Measurements from ENCODE around the gene PKHD1.
"Not testable (repeated sequence)": the region's sequence is repeated elsewhere in the genome, so short reads cannot be mapped to it uniquely, and the experiment has no call there.

PKHD1 gene

DNA sequence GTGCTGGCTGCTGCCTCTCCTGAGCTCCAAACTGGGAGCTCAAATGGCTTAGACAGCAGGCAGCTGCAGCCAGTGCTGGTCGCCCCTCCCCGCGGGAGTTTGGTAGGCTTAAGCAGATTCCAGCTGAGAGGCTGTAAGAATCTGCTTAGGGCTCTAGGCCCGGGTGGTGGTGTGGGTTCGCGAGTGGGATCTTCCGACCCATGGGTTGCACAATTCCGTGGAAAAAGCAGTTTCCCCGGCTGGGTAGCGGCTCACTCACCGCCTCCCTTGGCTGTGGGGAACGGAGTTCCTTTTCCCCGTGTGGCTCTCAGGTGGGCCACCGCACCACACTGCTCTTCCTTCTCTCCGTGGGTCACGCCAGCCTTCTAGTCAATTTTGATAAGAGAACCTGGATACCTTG, 232.5 kb downstream of the PKHD1 start:
- DNase-seq (ENCODE audit: low read depth, low spot score), result no peak

GRCh38 chr6:51854347-51854746, 233.1 kb downstream of the PKHD1 start:
- DNase-seq (ENCODE audit: low read depth, low spot score), result no peak

- DNase-seq (ENCODE audit: low read depth, low spot score), result not testable (repeated sequence)
Observed at GRCh38 chr6:51853109-51853508, 234.3 kb downstream of the PKHD1 start.

DNA sequence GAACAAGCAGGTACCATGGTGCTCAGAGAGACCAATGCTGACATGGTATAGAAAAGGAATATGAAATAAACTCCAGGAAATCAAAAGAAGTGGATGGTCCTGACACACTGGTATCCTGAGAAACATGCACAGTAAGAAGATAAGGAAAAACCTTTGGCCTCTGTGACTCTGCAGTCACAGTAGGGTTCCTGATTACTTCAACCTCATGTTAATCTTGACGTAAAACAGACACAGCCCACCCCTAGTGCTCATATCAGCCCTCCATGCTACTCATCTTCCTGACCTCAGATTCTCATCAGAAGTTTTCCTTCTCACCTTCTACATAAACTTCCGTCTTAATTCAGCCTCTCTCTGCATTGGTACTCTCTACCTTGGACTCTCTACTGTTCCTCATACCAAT, 240.9 kb downstream of the PKHD1 start:
- DNase-seq (ENCODE audit: low read depth, low spot score), result no peak

DNA sequence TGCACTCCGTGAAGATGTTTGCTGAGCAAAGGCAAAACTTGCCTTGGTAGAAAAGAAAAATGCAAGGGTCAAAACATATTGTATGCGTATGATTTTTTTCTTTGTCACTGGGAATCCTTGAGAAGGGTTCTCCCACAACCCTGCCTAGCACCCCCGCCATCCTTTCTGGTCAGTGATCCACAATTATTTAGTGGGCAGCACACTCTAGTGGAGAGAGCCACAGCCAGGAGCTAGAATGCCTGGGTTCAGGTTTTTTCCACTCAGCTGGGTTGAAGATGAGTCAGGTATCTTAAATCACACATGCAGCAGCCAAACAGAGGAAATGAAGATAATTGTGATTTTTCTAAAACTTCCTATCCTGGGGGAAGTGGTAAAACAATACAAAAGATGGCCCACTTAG, 243.1 kb downstream of the PKHD1 start:
- DNase-seq (ENCODE audit: low read depth, low spot score), result no peak

GRCh38 chr6:51843456-51844056, 243.9 kb downstream of the PKHD1 start:
- no peak for DNase-seq (ENCODE audit: low read depth, low spot score)

DNA sequence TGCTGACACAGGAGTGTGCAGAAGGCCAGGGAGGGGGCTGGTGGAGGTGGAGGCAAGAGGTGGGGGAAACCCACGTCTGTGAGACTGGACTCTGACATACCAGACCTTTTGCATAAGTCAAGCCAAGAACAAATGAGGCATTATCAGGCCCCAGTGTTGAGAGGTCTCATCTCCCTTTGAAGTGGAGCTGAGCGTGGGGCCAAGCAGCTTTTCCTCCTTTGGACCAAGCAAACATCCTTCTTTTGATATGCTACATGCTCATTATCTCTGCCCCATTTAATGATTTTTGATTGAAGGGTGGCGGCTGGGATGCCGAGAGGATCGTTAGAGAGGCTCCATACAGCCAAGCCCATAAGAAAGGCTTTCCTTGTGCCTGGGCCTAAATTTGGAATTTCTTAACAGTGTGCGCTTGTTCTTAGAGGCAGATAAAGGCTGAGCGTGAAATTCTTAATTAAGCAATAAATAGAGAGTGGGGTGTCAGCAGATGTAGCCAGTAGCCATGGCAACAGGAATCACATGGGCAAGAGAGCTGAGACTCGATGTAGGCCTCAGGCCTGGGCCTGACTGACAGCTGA, 244.5 kb downstream of the PKHD1 start:
- DNase-seq (ENCODE audit: low read depth, low spot score), result no peak

DNA sequence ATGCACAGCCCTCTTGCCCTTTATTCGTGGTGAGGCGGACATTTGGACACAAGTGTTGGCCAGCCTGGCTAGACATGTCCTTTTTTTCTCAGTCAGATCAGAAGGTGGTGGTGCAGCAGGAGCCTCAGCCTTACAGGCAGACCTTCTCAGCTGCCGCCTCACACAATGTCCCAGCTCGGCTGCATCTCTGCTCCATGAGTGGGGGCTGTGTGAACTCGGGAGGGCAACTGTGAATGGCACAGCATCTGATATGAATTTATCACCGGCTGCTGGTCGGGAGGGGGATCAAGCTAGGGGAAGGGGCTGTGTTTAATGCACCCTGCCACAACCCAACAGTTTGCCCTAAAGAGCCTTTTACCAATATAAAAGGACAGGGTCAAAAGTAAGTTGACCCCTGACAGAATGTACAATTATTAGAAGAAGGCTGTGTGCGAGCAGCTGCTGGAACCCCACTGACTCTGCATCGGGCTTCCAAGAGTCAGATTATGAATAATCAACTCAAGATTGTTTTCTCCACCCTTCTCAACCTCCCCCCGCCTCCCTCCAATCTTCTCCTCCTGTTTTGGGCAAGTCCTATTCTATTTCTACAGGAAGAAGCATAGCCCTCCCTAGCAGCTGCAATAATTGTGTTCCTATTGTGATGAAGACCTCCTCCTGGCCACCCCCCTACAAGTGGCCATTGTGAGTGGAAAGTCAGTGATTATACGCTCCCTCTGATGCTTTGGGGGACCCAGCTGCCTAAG, 245.2 kb downstream of the PKHD1 start:
- no peak for DNase-seq (ENCODE audit: low read depth, low spot score)

DNA sequence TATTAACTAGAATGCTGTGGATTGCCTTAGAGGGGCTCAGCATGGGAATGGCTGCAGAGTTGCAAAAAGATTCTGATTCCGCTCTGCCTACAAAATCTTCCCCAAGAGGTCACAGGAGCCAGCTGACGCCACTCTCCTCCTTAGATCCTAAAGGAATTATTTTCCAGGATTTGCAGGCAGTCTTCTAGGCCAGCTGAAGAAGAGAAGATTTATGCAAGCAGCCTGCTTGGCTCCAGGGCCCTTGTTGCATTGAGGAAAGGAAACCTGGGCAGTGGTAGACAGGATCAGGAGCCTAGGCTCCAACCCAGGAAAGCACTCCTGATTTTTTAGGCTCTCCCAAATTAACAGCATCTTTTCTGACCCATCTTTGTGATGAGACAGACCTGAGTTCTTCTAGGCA, 245.8 kb downstream of the PKHD1 start:
- no peak for DNase-seq (ENCODE audit: low read depth, low spot score)

DNA sequence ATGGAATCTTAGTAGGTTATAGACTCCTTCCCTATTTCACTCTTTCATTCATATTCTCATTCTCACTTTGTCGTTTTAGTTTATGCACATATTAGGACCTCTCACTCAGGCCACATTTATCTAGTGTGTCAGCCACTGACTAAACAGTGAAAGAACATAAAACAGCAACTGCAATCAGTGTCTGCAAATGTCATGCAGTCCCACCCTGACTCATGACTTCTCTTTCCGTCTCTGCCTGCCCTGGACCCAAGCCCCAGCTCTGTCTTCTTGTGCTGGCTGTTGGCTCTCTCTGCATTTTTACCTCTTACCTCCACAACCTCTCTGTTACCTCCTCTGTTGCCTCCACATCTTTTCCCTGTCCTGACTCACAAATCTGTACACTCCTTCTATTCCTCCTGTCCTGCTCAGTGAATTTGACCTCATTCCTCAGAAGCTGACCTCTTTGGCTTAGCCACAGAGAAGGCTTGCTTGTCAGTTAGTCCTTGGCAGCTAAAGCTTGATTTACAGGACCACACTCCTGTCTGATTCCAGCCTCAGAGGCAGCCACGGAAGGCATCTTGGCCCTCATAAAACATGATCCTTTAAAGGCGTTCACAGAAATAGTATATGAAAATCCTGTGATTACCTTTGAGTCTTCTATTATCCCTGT, 247.6 kb downstream of the PKHD1 start:
- DNase-seq (ENCODE audit: low read depth, low spot score), result no peak

DNA sequence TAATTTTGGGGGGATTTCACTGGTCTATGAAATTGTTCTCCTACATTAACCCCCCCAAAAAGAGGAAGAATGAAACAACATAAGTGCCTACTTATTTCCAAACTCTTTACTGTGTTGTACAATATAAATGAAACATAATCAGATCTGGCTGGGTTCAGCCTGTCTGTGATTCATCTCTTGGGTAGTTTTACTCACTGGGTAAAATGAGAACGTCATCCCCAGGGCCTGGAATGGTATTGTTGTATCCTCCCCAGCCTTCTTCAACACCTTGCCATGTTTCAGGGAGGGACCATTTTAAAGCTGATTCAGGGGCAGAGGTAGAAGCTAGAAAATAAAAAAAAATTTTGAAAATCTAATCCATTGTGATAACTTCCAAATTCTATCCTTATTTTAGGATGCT, 256.7 kb downstream of the PKHD1 start:
- no peak for DNase-seq (ENCODE audit: low read depth, low spot score)

- no peak for DNase-seq (ENCODE audit: low read depth, low spot score)
Observed at GRCh38 chr6:51827580-51827979, 259.8 kb downstream of the PKHD1 start.

DNA sequence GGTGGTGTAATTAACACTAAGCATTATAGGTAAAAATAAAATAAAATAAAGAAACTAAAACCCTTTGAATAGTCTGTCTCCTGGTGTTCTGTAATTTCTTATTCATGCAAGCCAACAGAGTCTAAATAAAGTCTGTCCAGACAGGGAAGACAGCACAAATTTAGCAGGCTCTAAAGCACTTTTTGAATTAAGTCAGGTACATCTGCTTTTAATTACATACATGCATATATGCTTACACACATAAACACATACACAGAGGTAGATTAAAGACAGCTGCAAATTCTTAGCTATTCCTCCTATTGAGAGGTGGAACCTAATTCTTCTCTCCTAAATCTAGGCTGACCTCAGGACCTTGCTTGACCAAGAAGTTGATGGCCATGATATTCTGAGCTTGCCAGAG, 262.5 kb downstream of the PKHD1 start:
- DNase-seq (ENCODE audit: low read depth, low spot score), result no peak

- DNase-seq (ENCODE audit: low read depth, low spot score), result no peak
Observed at GRCh38 chr6:51820555-51820954, 266.9 kb downstream of the PKHD1 start.

GRCh38 chr6:51818520-51819022, 268.8 kb downstream of the PKHD1 start:
- no peak for DNase-seq (ENCODE audit: low read depth, low spot score)

- no peak for DNase-seq (ENCODE audit: low read depth, low spot score)
Observed at GRCh38 chr6:51817832-51818231, 269.6 kb downstream of the PKHD1 start.

DNA sequence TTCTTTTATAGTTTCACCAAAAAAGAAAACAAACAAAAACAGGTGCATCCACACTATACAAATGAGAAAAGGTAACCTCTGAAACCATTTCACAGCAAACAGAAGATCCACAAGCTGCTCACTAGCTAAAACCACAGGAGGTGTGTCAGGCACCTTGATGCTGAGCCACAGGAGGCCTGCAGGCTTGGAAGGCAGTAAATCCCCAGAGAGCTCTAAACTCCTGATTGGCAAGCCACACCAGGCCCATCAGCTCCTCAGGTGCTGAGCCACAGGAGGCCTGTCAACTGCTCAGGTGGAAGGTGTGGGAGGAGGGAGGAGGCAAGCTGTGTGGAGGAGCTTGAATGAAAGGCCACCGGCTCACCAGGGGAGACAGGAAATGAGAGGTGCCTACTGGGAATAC, 273.0 kb downstream of the PKHD1 start:
- no peak for DNase-seq (ENCODE audit: low read depth, low spot score)

DNA sequence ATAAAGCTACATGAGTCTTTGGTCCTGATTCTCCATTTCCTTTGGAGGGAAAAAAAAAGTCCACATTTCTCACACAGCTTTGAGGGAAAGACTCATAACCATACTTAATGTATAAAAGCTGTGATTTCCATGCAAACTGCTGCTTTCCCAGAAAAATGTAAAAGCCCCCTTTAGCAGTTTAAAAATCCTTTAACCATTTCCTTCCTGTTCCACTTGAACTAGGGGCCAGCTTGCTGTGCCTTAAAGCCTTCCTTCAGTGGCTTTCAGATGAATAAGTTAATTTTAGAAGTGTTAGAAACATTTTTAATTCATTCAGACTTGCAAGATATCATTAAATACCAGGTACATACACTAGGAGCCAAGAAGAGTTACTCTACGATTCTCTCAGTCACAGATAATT, 273.5 kb downstream of the PKHD1 start:
- no peak for DNase-seq (ENCODE audit: low read depth, low spot score)

DNA sequence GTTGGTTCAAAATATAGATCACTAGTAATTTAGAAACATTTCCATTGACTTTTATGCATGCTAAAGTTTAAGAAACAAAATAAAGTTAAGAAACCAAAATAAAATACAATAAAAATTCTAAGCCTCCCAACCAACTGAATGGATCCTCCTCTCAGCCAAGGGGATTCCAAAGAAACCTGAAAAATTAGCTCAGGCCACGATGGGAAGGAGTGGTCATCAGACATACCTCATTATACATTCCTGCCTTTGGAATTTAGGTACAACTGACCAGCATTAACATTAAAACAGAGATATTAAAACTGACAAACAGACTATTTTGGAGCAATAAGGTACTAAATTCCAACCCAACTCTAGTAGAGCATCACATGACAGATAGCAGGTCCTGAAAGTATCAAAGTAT, 275.2 kb downstream of the PKHD1 start:
- DNase-seq (ENCODE audit: low read depth, low spot score), result no peak

DNA sequence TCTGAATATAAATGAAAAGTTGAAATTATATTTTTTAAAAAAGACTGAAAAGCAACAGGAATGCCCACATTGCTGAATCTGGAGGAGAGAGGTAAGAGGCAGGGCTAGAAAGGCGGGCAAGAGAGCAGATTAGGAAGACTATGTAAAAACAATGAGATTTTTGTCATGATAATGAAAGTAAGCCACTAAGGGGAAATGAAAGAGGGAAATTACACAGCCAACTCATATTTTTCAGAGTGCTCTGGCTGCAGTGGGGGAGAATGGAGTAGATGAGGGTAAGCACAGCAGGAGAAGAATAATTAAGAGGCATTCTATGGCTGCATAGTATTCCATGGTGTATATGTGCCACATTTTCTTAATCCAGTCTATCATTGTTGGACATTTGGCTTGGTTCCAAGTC, 281.9 kb downstream of the PKHD1 start:
- DNase-seq (ENCODE audit: low read depth, low spot score), result no peak

DNA sequence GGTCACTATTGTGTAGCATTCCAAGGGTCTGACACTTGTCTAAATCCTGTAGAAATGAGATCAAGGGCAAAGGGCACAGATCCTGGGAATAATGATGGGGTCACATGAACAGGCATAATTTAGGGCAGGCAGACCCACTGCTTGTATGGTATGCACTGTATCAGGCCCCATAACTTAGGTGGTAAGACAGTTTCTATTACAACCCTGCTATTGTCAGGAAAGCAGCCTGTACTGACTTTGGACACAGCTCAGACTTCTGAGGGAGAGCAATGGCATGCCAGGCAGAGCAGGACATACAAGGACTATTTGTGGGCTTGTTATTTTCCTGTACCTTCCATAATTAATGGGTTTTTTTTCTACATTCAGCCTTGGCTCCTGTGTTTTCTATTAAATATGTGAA, 286.8 kb downstream of the PKHD1 start:
- DNase-seq (ENCODE audit: low read depth, low spot score), result no peak

GRCh38 chr6:51793393-51793792, 294.0 kb downstream of the PKHD1 start:
- no peak for DNase-seq (ENCODE audit: low read depth, low spot score)
